Measurements from ENCODE around the gene IFNL4. TPM values are rescaled to one million over a fixed set of nuclear protein-coding genes. Genes with fewer than 3 reads are reported as not detected.

Gene IFNL4
- total and polyA plus RNA-seq, 9 of the 15 experiments (the other 6 are each of a cell fraction or from before 2014, with no cell fraction given): not detected

DNA sequence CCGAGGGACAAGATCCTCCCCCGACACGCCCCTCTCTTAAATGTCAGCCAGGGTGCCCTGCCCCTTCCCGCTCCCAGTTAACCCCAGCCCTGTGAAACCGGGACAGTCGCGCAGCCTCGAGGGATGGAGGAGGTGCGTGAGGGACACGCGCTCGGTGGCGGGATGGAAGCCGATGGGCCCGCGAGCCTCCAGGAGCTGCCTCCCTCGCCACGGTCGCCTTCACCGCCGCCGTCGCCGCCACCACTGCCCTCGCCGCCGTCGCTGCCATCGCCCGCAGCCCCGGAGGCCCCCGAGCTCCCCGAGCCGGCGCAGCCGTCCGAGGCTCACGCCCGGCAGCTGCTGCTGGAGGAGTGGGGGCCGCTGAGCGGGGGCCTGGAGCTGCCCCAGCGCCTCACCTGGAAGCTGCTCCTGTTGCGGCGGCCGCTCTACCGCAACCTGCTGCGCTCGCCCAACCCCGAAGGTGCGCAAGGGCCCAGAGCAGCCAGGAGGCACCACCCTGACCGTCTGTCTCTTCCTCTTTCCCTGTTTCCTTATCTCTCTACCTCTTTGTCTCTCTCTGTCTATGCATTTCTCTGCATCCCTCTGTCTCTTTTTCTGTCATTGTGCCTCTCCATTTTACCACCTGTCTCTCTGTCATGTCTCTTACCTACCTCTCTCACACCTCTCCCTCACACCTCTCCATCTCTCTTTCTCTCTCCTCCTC, 51.6 kb downstream of the IFNL4 start, which contains the start of gene NCCRP1 (continued):
- TF ChIP-seq PCBP1 (IDR thresholded peaks at IDR 0.05; ENCODE audit: low read depth, low read length, poor library complexity, severe bottlenecking) (peak; percentile 22), ELF2 (CRISPR knock-in tag; IDR thresholded peaks at IDR 0.05) (no peak), NRF1 (conservative IDR thresholded peaks at IDR 0.05 in 1 of 2, IDR thresholded peaks at IDR 0.05 in 1 of 2) (peak; percentile 67 to 71; a peak in 3 of 4 replicates), L3MBTL2 (IDR thresholded peaks at IDR 0.05) (peak; percentile 92), ZBTB34 (CRISPR knock-in tag; IDR thresholded peaks at IDR 0.05) (no peak), PCBP2 (IDR thresholded peaks at IDR 0.05; ENCODE audit: low read depth, low read length, poor library complexity, severe bottlenecking) (no peak)
- TF ChIP-seq, protein P1, sequence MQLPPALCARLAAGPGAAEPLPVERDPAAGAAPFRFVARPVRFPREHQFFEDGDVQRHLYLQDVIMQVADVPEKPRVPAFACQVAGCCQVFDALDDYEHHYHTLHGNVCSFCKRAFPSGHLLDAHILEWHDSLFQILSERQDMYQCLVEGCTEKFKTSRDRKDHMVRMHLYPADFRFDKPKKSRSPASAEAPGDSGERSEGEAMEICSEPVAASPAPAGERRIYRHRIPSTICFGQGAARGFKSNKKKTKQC (CRISPR knock-in tag; IDR thresholded peaks at IDR 0.05): peak; percentile 39; the same call in 1 of the 2 replicates

GRCh38 chr19:39196320-39196719, 52.3 kb downstream of the IFNL4 start:
- no peak overlapping the region for H3K27ac ChIP-seq (ENCODE audit: extremely low read depth, low read depth, low read length)
- no peak for FAIRE-seq
- TF ChIP-seq ILF3 (IDR thresholded peaks at IDR 0.05; ENCODE audit: borderline replicate concordance): no peak
- TF ChIP-seq, protein P2, sequence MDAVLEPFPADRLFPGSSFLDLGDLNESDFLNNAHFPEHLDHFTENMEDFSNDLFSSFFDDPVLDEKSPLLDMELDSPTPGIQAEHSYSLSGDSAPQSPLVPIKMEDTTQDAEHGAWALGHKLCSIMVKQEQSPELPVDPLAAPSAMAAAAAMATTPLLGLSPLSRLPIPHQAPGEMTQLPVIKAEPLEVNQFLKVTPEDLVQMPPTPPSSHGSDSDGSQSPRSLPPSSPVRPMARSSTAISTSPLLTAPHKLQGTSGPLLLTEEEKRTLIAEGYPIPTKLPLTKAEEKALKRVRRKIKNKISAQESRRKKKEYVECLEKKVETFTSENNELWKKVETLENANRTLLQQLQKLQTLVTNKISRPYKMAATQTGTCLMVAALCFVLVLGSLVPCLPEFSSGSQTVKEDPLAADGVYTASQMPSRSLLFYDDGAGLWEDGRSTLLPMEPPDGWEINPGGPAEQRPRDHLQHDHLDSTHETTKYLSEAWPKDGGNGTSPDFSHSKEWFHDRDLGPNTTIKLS (IDR thresholded peaks at IDR 0.05; ENCODE audit: borderline replicate concordance, low read depth): no peak
- TF ChIP-seq ELF2 (CRISPR knock-in tag; IDR thresholded peaks at IDR 0.05): no peak
- TF ChIP-seq ZNF431 (CRISPR knock-in tag; IDR thresholded peaks at IDR 0.05): no peak
- TF ChIP-seq MTA1 (IDR thresholded peaks at IDR 0.05; ENCODE audit: borderline replicate concordance): no peak
- TF ChIP-seq POLR2AphosphoS5 (IDR thresholded peaks at IDR 0.05; ENCODE audit: control insufficient read depth, insufficient read depth, low read depth, low read length): no peak
- TF ChIP-seq KLF6 (CRISPR knock-in tag; IDR thresholded peaks at IDR 0.05; ENCODE audit: borderline replicate concordance): no peak
- no peak for TF ChIP-seq ZFP1 (CRISPR knock-in tag; IDR thresholded peaks at IDR 0.05)

More at GRCh38 chr19:39196320-39196719, 52.3 kb downstream of the IFNL4 start:
- no peaks in the 10 kb centered on the region for H3K79me2 ChIP-seq (ENCODE audit: control insufficient read depth, insufficient read depth, low read length)
- intact Hi-C loops (cut with micrococcal nuclease): no loop called here
- ATAC-seq (no peak), DNase-seq (ENCODE audit: extremely low read depth in 1 of 4, low spot score in 3 of 4) (no peak)
- WGBS (ENCODE audit: insufficient coverage, low coverage, missing lambda C conversion rate): 11% methylated on average over 5 of the region's 7 CpGs
- H3K4me3 ChIP-seq: no peak overlapping the region
- CTCF ChIA-PET (ENCODE audit: low intra/inter-chr PET ratio): no interaction called here
- no peak overlapping the region for H3K9ac ChIP-seq (ENCODE audit: insufficient read depth in 1 of 2, low read depth in 2 of 2, low read length in 2 of 2)
- no TSS peak for BruUV-seq (replicated peaks)
- no peaks in the 10 kb centered on the region for H3K9me3 ChIP-seq (replicated peaks; ENCODE audit: control insufficient read depth, insufficient read depth, low read depth, low read length)
- no peak overlapping the region for H3K4me2 ChIP-seq (ENCODE audit: insufficient read depth, low read length)
- peaks cover 3 to 27% of the 10 kb centered on the region in 2 experiments; a peak in 2 of 5 replicates for H3K27me3 ChIP-seq (ENCODE audit: control insufficient read depth in 2 of 2, insufficient read depth in 2 of 2, low read length in 2 of 2)
- POLR2A ChIA-PET: no interaction called here
- in situ Hi-C loops (cut with MboI): loop anchor here (5.0 kb wide), 1 partner anchor 229 kb away; no protein-coding TSS in a partner anchor
- peaks cover 0 to 40% of the 10 kb centered on the region in 2 experiments; a peak in 2 of 5 replicates for H3K4me1 ChIP-seq (replicated peaks in 1 of 2; ENCODE audit: control insufficient read depth in 2 of 2, insufficient read depth in 2 of 2, low read length in 2 of 2)
- H2AFZ ChIP-seq (ENCODE audit: low read depth, low read length): no peak overlapping the region
- 0 out of 2 replicates have a peak, but pooled peaks cover 4% of the 10 kb centered on the region for H4K20me1 ChIP-seq (replicated peaks; ENCODE audit: control insufficient read depth, insufficient read depth, low read length)
- no peaks in the 10 kb centered on the region for H3K36me3 ChIP-seq (ENCODE audit: control insufficient read depth, insufficient read depth, low read length)
- no peaks in the 10 kb centered on the region for H3K9me1 ChIP-seq (ENCODE audit: control insufficient read depth, insufficient read depth, low read length)

All from K562 (cell line).